Activated CD4-positive, alpha-beta T cell treated with anti-CD3 and anti-CD28 coated beads, Interleukin-10, Interleukin-2, amounts not matched to agents 100 ng/mL and 50 ng/mL, durations not matched to agents 16 hours and 8 hours (primary cell): ENCODE results near the gene GPR158.

Source experiments
- DNase-seq: peaks from one replicate; pipeline ENCODE4 v3.0.0-alpha.2; 2020

Gene GPR158

GRCh38 chr10:25615926-25616325, 441.1 kb downstream of the GPR158 start:
- no peak for DNase-seq

- no peak for DNase-seq
These were observed 442.2 kb downstream of the GPR158 start for GRCh38 chr10:25616903-25617592.

GRCh38 chr10:25627606-25628005, 452.8 kb downstream of the GPR158 start:
- DNase-seq, result no peak

GRCh38 chr10:25629333-25629732, 454.5 kb downstream of the GPR158 start:
- no peak for DNase-seq

GRCh38 chr10:25631471-25631870, 456.7 kb downstream of the GPR158 start:
- no peak for DNase-seq

- no peak for DNase-seq
These were observed 458.0 kb downstream of the GPR158 start for GRCh38 chr10:25632802-25633201.

GRCh38 chr10:25633542-25633941, 458.7 kb downstream of the GPR158 start:
- no peak for DNase-seq

- no peak for DNase-seq
These were observed 464.8 kb downstream of the GPR158 start for GRCh38 chr10:25639646-25640045.

- DNase-seq, result no peak
These were observed 466.8 kb downstream of the GPR158 start for GRCh38 chr10:25641595-25641994.

- no peak for DNase-seq
These were observed 467.9 kb downstream of the GPR158 start for GRCh38 chr10:25642721-25643120.

- DNase-seq, result no peak
These were observed 471.6 kb downstream of the GPR158 start for GRCh38 chr10:25646371-25646770.

- DNase-seq, result no peak
These were observed 476.7 kb downstream of the GPR158 start for GRCh38 chr10:25651534-25651933.
